ENCODE measurements around the gene DMBT1.

The DMBT1 gene

DNA sequence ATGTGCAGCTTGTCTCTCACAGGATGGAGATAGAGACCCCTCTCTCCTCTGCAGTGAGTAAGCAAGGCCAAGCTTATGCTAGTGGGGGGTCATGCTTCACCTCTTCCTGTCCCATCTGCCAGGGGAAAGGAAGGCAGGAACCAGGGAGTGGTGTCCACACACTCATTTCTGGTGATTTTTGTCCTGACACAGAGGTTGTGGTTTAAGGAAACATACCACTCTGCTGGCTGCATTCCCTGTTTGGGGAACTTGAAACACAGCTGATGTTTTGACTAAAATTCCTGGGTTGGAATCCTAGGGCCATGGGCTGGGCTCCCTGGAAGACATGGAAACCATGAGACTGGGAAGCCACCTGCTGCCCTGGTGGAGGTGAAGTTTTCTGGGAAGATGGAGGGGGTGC, 117.7 kb downstream of the DMBT1 start:
- Mint-ChIP-seq H3K27ac (no peak overlapping the region), H3K36me3 (no peaks in the 10 kb centered on the region), H3K9me3 (no peaks in the 10 kb centered on the region), H3K4me1 (no peaks in the 10 kb centered on the region), H3K4me3 (no peak overlapping the region), H3K27me3 (peaks cover 16% of the 10 kb centered on the region)
- ATAC-seq: no peak

DNA sequence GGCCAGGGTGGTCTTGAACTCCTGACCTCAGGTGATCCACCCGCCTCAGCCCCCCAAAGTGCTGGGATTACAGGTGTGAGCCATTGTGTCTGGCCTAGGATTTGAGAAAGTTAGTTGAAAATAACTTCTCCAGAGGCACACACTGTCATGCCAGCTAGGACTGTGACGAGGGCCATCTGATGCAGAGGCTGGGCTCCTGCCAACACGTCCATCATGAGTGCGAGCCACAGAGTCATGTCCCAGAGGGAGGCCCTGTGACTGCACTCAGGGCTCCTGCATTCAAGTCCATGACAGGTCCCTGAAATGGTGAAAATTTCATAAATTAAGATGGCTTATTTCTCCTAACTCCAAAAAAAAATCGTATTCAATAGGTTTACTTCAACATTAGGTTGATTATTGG, 122.0 kb downstream of the DMBT1 start:
- Mint-ChIP-seq H3K27ac (no peak overlapping the region), H3K9me3 (no peaks in the 10 kb centered on the region), H3K4me1 (no peaks in the 10 kb centered on the region), H3K4me3 (no peak overlapping the region), H3K36me3 (no peaks in the 10 kb centered on the region), H3K27me3 (peaks cover 10% of the 10 kb centered on the region)
- ATAC-seq: no peak

DNA sequence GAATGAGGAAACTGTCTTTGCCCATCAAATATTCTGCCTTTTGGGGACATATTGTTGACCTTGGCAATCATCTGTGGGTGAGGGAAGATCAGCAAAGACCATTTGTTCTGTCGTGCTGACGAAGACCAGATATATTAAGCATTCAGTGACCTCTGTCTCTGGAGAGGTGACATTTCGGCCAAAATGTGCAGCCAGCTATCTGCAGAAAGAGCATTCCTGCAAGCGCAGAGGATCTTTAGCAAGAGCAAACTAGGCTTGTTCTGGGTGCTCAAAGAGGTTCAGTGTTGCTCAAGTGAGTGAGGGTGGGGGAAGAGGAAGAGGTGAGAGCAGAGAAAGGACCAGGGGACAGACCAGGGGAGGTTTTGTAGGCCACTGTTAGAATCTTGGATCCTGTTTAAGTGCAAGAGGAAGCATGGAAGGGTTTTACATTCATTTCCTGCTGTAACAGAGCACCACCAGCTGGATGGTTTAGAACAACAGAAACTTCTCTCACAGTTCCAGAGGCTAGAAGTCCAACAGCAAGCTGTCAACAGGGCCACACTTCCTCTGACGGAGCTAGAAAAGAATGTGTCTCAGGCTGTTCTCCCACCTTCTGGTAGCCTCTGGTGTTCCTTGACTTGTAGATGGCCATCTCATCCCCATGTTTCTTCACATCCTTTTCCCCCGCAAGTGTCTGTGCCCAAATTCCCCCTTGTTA, 127.9 kb downstream of the DMBT1 start:
- H3K4me1 Mint-ChIP-seq: no peaks in the 10 kb centered on the region
- no peak for ATAC-seq

DNA sequence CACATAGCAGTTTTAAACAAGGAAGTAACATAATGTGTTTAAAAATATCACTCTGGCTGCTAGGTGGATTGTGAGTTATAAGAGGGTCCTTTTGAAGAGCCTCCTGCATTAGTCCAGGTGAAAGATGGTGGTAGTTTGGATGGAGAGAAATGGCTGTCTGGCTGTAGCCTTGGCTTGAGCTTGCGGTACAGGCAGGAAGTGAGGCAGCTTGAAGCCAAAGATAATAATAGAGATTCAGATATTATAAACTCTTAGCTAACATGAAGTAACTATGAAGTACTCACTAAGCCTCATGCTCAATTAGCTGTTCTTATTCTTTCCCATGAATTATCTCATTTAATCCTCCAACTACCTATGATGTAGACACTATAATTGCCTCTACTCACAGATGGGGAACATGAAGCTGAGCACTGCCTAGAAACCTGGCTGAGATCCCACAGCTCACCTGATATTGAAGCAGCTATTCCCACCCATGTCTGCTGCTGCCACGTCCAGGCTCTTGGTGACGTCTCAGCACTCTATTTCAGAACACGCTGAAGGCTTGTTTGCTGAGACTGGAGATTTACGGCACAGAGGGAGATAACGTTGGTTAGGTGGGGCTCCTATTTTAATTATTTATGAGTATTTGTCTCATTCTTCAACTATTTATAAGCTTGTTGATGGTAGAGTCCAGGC, 128.7 kb downstream of the DMBT1 start:
- H3K4me3 Mint-ChIP-seq: no peak overlapping the region
- no peak for ATAC-seq
- H3K9me3 Mint-ChIP-seq: no peaks in the 10 kb centered on the region
- no peaks in the 10 kb centered on the region for H3K36me3 Mint-ChIP-seq
- H3K27me3 Mint-ChIP-seq: peaks cover 18% of the 10 kb centered on the region
- no peak overlapping the region for H3K27ac Mint-ChIP-seq
- H3K4me1 Mint-ChIP-seq: no peaks in the 10 kb centered on the region

More for the DNA sequence above, 127.9 kb downstream of the DMBT1 start:
- H3K27ac Mint-ChIP-seq: no peak overlapping the region
- H3K27me3 Mint-ChIP-seq: peaks cover 18% of the 10 kb centered on the region
- H3K4me3 Mint-ChIP-seq: no peak overlapping the region
- no peaks in the 10 kb centered on the region for H3K36me3 Mint-ChIP-seq
- H3K9me3 Mint-ChIP-seq: no peaks in the 10 kb centered on the region

DNA sequence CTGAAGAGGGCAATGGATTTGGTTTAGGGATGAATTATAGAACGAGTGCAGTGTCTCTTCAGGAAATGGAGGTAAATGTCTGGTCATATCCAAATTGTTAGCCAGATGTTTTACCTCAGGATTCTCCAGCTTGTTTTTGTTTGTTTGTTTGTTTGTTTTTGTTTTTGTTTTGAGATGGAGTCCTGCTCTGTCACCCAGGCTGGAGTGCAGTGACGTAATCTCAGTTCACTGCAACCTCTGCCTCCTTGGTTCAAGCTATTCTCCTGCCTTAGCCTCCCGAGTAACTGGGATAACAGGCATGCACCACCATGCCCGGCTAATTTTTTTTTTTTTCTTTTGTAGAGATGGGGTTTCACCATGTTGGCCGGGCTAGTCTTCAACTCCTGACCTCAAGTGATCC, 132.2 kb downstream of the DMBT1 start:
- no peaks in the 10 kb centered on the region for H3K9me3 Mint-ChIP-seq
- H3K27ac Mint-ChIP-seq: no peak overlapping the region
- H3K27me3 Mint-ChIP-seq: peaks cover 8% of the 10 kb centered on the region
- H3K36me3 Mint-ChIP-seq: no peaks in the 10 kb centered on the region
- H3K4me3 Mint-ChIP-seq: no peak overlapping the region
- no peaks in the 10 kb centered on the region for H3K4me1 Mint-ChIP-seq
- no peak for ATAC-seq
